Lower leg skin (tissue), 4 donors: ENCODE results near the gene SPATA33. TPM values are rescaled to one million over a fixed set of nuclear protein-coding genes. Genes with fewer than 3 reads are reported as not detected.

Source experiments
- DNase-seq, 2 donors: peaks; one replicate each; pipeline ENCODE4 v3.0.0-alpha.2; 2019; ENCODE audit warnings: low spot score in 2 of 2
- H3K4me3 ChIP-seq: fragments of 200-600 bp; sonication (generic); 2 replicates; pipeline ENCODE4 v1.5.1; 2017; ENCODE audit warnings: mild to moderate bottlenecking, low read depth; ENCODE audit not compliant: poor library complexity, severe bottlenecking
- POLR2A ChIP-seq, 2 donors: fragments of 450-650 bp; IDR thresholded peaks; one replicate each; pipeline ENCODE4 v1.6.1; 2016 to 2017; ENCODE audit warnings: antibody characterized with exemption in 2 of 2, mild to moderate bottlenecking in 1 of 2, moderate library complexity in 1 of 2
- WGBS, 2 donors: methylation state at CpG; one replicate each; pipeline ENCODE4 v1.1.5; 2018; 5-methylcytosine and 5-hydroxymethylcytosine counted together
- intact Hi-C: fragments of 100-400 bp; cut with DNase I; formaldehyde crosslinking; loops from one replicate; pipeline ENCODE4 v1.15.0; 2023; ENCODE audit warnings: low total_unique reads
- total RNA-seq, 4 donors: library from RNA; depleted of rRNA; stranded (reverse); fragments of >200 nt; gene quantifications; one replicate each; pipeline ENCODE4 v1.1.0, GENCODE V29; 2016
- TF ChIP-seq, protein P1 (sequence below), 3 donors: fragments of 450-650 bp; IDR thresholded peaks; one replicate each; pipeline ENCODE4 v1.5.1; 2016; ENCODE audit warnings: antibody characterized with exemption in 3 of 3, mild to moderate bottlenecking in 3 of 3, moderate library complexity in 2 of 3

SPATA33 gene
- total RNA-seq, 4 donors from 2014 or later, result 1.1 to 4.1 (median 2.5) TPM

- no peak for DNase-seq
- intact Hi-C loops, result no loop called here
- 82 to 89% methylated on average over 20 to 22 of the region's 22 CpGs for WGBS, 2 donors
- no peak for TF ChIP-seq POLR2A (IDR thresholded peaks at IDR 0.05)
- TF ChIP-seq, protein P1, sequence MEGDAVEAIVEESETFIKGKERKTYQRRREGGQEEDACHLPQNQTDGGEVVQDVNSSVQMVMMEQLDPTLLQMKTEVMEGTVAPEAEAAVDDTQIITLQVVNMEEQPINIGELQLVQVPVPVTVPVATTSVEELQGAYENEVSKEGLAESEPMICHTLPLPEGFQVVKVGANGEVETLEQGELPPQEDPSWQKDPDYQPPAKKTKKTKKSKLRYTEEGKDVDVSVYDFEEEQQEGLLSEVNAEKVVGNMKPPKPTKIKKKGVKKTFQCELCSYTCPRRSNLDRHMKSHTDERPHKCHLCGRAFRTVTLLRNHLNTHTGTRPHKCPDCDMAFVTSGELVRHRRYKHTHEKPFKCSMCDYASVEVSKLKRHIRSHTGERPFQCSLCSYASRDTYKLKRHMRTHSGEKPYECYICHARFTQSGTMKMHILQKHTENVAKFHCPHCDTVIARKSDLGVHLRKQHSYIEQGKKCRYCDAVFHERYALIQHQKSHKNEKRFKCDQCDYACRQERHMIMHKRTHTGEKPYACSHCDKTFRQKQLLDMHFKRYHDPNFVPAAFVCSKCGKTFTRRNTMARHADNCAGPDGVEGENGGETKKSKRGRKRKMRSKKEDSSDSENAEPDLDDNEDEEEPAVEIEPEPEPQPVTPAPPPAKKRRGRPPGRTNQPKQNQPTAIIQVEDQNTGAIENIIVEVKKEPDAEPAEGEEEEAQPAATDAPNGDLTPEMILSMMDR (IDR thresholded peaks at IDR 0.05), result no peak
- no peak overlapping the region for H3K4me3 ChIP-seq
Observed at GRCh38 chr16:89613954-89614459, 43.6 kb upstream of the SPATA33 start.

DNA sequence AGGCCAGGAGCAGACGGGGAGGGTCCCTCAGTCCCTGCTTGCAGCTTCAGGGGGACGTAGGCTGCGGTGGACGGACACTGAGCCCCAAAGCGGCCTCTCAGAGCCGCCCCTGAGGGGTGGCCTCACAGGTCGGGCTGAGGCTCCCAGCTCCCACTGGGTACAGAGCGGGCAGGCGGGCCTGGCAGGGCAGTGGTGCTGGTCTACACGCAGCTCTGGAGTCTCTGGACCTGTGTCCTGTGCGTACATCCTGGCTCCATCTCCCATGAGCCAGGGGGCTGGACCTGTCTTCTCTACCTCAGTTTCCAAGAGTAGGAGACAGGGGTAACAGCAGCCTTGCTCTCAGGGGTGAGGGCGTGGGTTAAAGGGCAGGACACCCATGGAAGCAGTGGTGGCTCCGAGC lies 42.5 kb upstream of the SPATA33 start:
- TF ChIP-seq, protein P1 (IDR thresholded peaks at IDR 0.05), result no peak
- TF ChIP-seq POLR2A (IDR thresholded peaks at IDR 0.05), result no peak
- WGBS, 2 donors, result 82 to 94% methylated on average over 9 to 11 of the region's 13 CpGs
- DNase-seq, result no peak
- intact Hi-C loops, result no loop called here
- H3K4me3 ChIP-seq, result no peak overlapping the region

- no peak for TF ChIP-seq POLR2A (IDR thresholded peaks at IDR 0.05)
- TF ChIP-seq, protein P1 (IDR thresholded peaks at IDR 0.05), result no peak
- intact Hi-C loops, result no loop called here
- WGBS, 2 donors, result 40 to 51% methylated on average over 14 to 16 of the region's 17 CpGs
- H3K4me3 ChIP-seq, result no peak overlapping the region
- DNase-seq, result no peak
Observed at GRCh38 chr16:89615596-89616090, 42.0 kb upstream of the SPATA33 start.

- TF ChIP-seq, protein P1 (IDR thresholded peaks at IDR 0.05), result no peak
- no peak for TF ChIP-seq POLR2A (IDR thresholded peaks at IDR 0.05)
- intact Hi-C loops, result no loop called here
- 62 to 67% methylated on average over 20 of the region's 20 CpGs for WGBS, 2 donors
- no peak overlapping the region for H3K4me3 ChIP-seq
- no peak for DNase-seq
Observed at GRCh38 chr16:89616623-89617022, 41.0 kb upstream of the SPATA33 start.

DNA sequence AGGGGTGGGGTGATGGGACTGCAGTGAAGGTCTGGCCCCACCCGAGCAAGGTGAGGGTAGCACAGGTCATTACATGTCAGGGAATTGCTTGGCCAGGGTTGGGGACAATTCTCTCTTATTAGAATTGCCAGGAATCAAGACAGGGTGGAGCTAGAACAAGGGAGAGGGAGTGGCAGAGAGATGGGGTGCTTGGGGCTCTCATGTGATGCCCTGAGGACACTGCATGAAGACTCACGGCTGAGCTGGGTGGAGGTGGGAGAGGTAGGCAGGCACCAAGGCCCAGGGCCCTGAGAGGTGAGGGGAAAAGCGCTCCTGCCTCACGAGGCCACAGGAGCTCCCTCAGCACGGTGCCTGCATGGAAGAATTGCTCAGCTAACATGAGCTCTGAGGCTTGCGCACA lies 40.6 kb upstream of the SPATA33 start:
- no peak for DNase-seq
- WGBS, 2 donors, result 43 to 46% methylated on average over 6 of the region's 6 CpGs
- intact Hi-C loops, result no loop called here
- no peak for TF ChIP-seq POLR2A (IDR thresholded peaks at IDR 0.05)
- TF ChIP-seq, protein P1 (IDR thresholded peaks at IDR 0.05), result no peak
- H3K4me3 ChIP-seq, result no peak overlapping the region
